ENCODE data around the gene SERPINB7. TPM values are rescaled to one million over a fixed set of nuclear protein-coding genes. Genes with fewer than 3 reads are reported as not detected.

Gene SERPINB7
- polyA plus RNA-seq, 1 of the 3 experiments (the other 2 are of a cell fraction), result 99.5 TPM

- peaks cover 38% of the 10 kb centered on the region for H3K79me2 ChIP-seq (ENCODE audit: insufficient read depth)
- POLR2A ChIA-PET, result no interaction called here
- WGBS (ENCODE audit: low lambda C conversion rate), result 37% methylated on average over 5 of the region's 5 CpGs
- H3K36me3 ChIP-seq (replicated peaks in 1 of 2; ENCODE audit: control insufficient read depth in 1 of 2, insufficient read depth in 2 of 2, low read length in 1 of 2), result no peaks in the 10 kb centered on the region
- H3K9ac ChIP-seq, result no peak overlapping the region
- H3K4me1 ChIP-seq (ENCODE audit: control insufficient read depth in 1 of 2, insufficient read depth in 2 of 2, low read depth in 1 of 2, low read length in 1 of 2), result peaks cover 4 to 26% of the 10 kb centered on the region in 2 experiments; a peak in 2 of 4 replicates
- H3K4me3 ChIP-seq (ENCODE audit: low read depth in 2 of 2, low read length in 1 of 2), result no peak overlapping the region
- no peaks in the 10 kb centered on the region for H3K9me3 ChIP-seq
- H3F3A ChIP-seq (replicated peaks; ENCODE audit: insufficient read depth), result peaks cover 21% of the 10 kb centered on the region
- no peak overlapping the region for H2AFZ ChIP-seq (ENCODE audit: low read depth)
- CTCF ChIA-PET, result interaction anchor here (0.6 kb wide), 1 partner anchor 771 kb away, joined by 3 read pairs; no protein-coding TSS in a partner anchor
- no peak for DNase-seq
- H3K27me3 ChIP-seq (ENCODE audit: insufficient read depth), result no peaks in the 10 kb centered on the region
- H3K27ac ChIP-seq (ENCODE audit: low read depth in 2 of 2, low read length in 1 of 2), result no peak overlapping the region
- H3K4me2 ChIP-seq, result no peak overlapping the region
- H3K9me2 ChIP-seq, result no peaks in the 10 kb centered on the region
- no peaks in the 10 kb centered on the region for H4K20me1 ChIP-seq (ENCODE audit: insufficient read depth)
- TF ChIP-seq NRF1 (IDR thresholded peaks at IDR 0.05; ENCODE audit: low read depth, low read length) (no peak), RCOR1 (IDR thresholded peaks at IDR 0.05; ENCODE audit: low read length) (no peak), YY1 (IDR thresholded peaks at IDR 0.05; ENCODE audit: low read depth) (no peak), MXI1 (IDR thresholded peaks at IDR 0.05; ENCODE audit: low read depth, low read length) (no peak), NFIC (IDR thresholded peaks at IDR 0.05; ENCODE audit: borderline replicate concordance) (no peak), SIN3A (IDR thresholded peaks at IDR 0.05; ENCODE audit: borderline replicate concordance, low read depth, low read length) (no peak), USF2 (IDR thresholded peaks at IDR 0.05; ENCODE audit: borderline replicate concordance, low read depth, low read length) (no peak), GATA2 (CRISPR knock-in tag; IDR thresholded peaks at IDR 0.05) (no peak), MAX (IDR thresholded peaks at IDR 0.05; ENCODE audit: low read depth) (no peak), RFX5 (IDR thresholded peaks at IDR 0.05; ENCODE audit: low read length) (no peak), TEAD4 (IDR thresholded peaks at IDR 0.05; ENCODE audit: borderline replicate concordance, insufficient read depth) (no peak), PBX3 (IDR thresholded peaks at IDR 0.05) (no peak), SMC3 (IDR thresholded peaks at IDR 0.05; ENCODE audit: low read depth, low read length) (no peak), TAF1 (IDR thresholded peaks at IDR 0.05; ENCODE audit: borderline replicate concordance, low read depth, low read length) (no peak), EP300 (IDR thresholded peaks at IDR 0.05; ENCODE audit: borderline replicate concordance in 1 of 2, low read depth in 1 of 2, low read length in 1 of 2) (no peak), EZH2phosphoT487 (IDR thresholded peaks at IDR 0.05; ENCODE audit: borderline replicate concordance, low read depth) (no peak), ELF1 (IDR thresholded peaks at IDR 0.05) (no peak)
- TF ChIP-seq, protein P1, sequence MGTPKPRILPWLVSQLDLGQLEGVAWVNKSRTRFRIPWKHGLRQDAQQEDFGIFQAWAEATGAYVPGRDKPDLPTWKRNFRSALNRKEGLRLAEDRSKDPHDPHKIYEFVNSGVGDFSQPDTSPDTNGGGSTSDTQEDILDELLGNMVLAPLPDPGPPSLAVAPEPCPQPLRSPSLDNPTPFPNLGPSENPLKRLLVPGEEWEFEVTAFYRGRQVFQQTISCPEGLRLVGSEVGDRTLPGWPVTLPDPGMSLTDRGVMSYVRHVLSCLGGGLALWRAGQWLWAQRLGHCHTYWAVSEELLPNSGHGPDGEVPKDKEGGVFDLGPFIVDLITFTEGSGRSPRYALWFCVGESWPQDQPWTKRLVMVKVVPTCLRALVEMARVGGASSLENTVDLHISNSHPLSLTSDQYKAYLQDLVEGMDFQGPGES (IDR thresholded peaks at IDR 0.05; ENCODE audit: low read depth, low read length), result no peak
Measured at GRCh38 chr18:63783394-63783793, 8.2 kb downstream of the SERPINB7 start.

Data from SK-N-SH (cell line).